SK-N-SH treated with all-trans-retinoic acid at 6 μM for 48 hours (cell line): Measurements from ENCODE around the gene DDX39A.
"Not testable (repeated sequence)": the region's sequence is repeated elsewhere in the genome, so short reads cannot be mapped to it uniquely, and the experiment has no call there.

Experiments
- ATAC-seq: fragments of 200-7000 bp; cut with Tn5 transposase; 3 replicates; pipeline ENCODE4 v1.9.1; 2020; ENCODE audit warnings: mild to moderate bottlenecking, moderate library complexity
- BACH2 ChIP-seq: fragments of 250-450 bp; sonication (Bioruptor Pico); IDR thresholded peaks from 2 replicates; pipeline ENCODE4 v1.9.0; 2021; ENCODE audit warnings: mild to moderate bottlenecking, borderline replicate concordance
- CSDC2 ChIP-seq: fragments of 250-450 bp; sonication (Bioruptor Pico); IDR thresholded peaks from 2 replicates; pipeline ENCODE4 v1.5.0; 2020; ENCODE audit warnings: mild to moderate bottlenecking, moderate library complexity
- ESRRG ChIP-seq: fragments of 250-450 bp; sonication (Bioruptor Pico); IDR thresholded peaks from 2 replicates; pipeline ENCODE4 v1.6.1; 2021; ENCODE audit warnings: mild to moderate bottlenecking
- GLIS3 ChIP-seq: fragments of 250-450 bp; sonication (Bioruptor Pico); IDR thresholded peaks from 2 replicates; pipeline ENCODE4 v1.5.0; 2020; ENCODE audit warnings: mild to moderate bottlenecking, moderate library complexity
- ISL1 ChIP-seq: fragments of 250-450 bp; sonication (Bioruptor Pico); IDR thresholded peaks from 2 replicates; pipeline ENCODE4 v2.1.2; 2022; ENCODE audit warnings: mild to moderate bottlenecking, moderate library complexity
- PPARA ChIP-seq: fragments of 250-450 bp; sonication (Bioruptor Pico); IDR thresholded peaks from 2 replicates; pipeline ENCODE4 v1.5.0; 2020; ENCODE audit warnings: mild to moderate bottlenecking, borderline replicate concordance
- RARB ChIP-seq: fragments of 250-450 bp; sonication (Bioruptor Pico); IDR thresholded peaks from 2 replicates; pipeline ENCODE4 v1.8.0; 2021; ENCODE audit warnings: mild to moderate bottlenecking, moderate library complexity
- SNAI2 ChIP-seq: fragments of 250-450 bp; sonication (Bioruptor Pico); IDR thresholded peaks from 2 replicates; pipeline ENCODE4 v1.5.0; 2020; ENCODE audit warnings: mild to moderate bottlenecking, moderate library complexity
- TCF4 ChIP-seq: fragments of 250-450 bp; sonication (Bioruptor Pico); IDR thresholded peaks from 2 replicates; pipeline ENCODE4 v1.8.0; 2021; ENCODE audit warnings: mild to moderate bottlenecking, moderate library complexity, borderline replicate concordance
- TOX ChIP-seq: fragments of 250-450 bp; sonication (Bioruptor Pico); IDR thresholded peaks from 2 replicates; pipeline ENCODE4 v1.8.0; 2021; ENCODE audit warnings: mild to moderate bottlenecking, moderate library complexity, borderline replicate concordance
- ZC3H10 ChIP-seq: fragments of 250-450 bp; sonication (Bioruptor Pico); IDR thresholded peaks from 2 replicates; pipeline ENCODE4 v1.5.1; 2021; ENCODE audit warnings: mild to moderate bottlenecking, moderate library complexity
- ZFP3 ChIP-seq: fragments of 250-450 bp; sonication (Bioruptor Pico); IDR thresholded peaks from 2 replicates; pipeline ENCODE4 v1.5.0; 2020; ENCODE audit warnings: mild to moderate bottlenecking, moderate library complexity
- ZFP30 ChIP-seq: fragments of 450-650 bp; formaldehyde crosslinking; IDR thresholded peaks from 2 replicates; pipeline ENCODE4 v1.5.0; 2022; ENCODE audit warnings: mild to moderate bottlenecking, moderate library complexity
- ZNF565 ChIP-seq: fragments of 450-650 bp; formaldehyde crosslinking; conservative IDR thresholded peaks from 2 replicates; pipeline ENCODE4 v1.5.0; 2020; ENCODE audit warnings: low read depth, mild to moderate bottlenecking, moderate library complexity
- ZNF70 ChIP-seq: fragments of 450-650 bp; formaldehyde crosslinking; IDR thresholded peaks from 2 replicates; pipeline ENCODE4 v1.5.0; 2020; ENCODE audit warnings: mild to moderate bottlenecking, moderate library complexity
- ZNF8 ChIP-seq: fragments of 450-650 bp; formaldehyde crosslinking; IDR thresholded peaks from 2 replicates; pipeline ENCODE4 v1.5.0; 2020; ENCODE audit warnings: mild to moderate bottlenecking, moderate library complexity
- TF ChIP-seq, protein P1 (sequence below): fragments of 250-450 bp; sonication (Bioruptor Pico); IDR thresholded peaks from 2 replicates; pipeline ENCODE4 v1.5.0; 2020; ENCODE audit warnings: mild to moderate bottlenecking, moderate library complexity
- TF ChIP-seq, protein P2 (sequence below): fragments of 250-450 bp; sonication (Bioruptor Pico); IDR thresholded peaks from 2 replicates; pipeline ENCODE4 v1.8.0; 2020; ENCODE audit warnings: mild to moderate bottlenecking, moderate library complexity, borderline replicate concordance
- TF ChIP-seq, protein P3 (sequence below): fragments of 250-450 bp; sonication (Bioruptor Pico); IDR thresholded peaks from 2 replicates; pipeline ENCODE4 v1.8.0; 2021; ENCODE audit warnings: low read depth, mild to moderate bottlenecking, moderate library complexity, borderline replicate concordance

DDX39A gene

DNA sequence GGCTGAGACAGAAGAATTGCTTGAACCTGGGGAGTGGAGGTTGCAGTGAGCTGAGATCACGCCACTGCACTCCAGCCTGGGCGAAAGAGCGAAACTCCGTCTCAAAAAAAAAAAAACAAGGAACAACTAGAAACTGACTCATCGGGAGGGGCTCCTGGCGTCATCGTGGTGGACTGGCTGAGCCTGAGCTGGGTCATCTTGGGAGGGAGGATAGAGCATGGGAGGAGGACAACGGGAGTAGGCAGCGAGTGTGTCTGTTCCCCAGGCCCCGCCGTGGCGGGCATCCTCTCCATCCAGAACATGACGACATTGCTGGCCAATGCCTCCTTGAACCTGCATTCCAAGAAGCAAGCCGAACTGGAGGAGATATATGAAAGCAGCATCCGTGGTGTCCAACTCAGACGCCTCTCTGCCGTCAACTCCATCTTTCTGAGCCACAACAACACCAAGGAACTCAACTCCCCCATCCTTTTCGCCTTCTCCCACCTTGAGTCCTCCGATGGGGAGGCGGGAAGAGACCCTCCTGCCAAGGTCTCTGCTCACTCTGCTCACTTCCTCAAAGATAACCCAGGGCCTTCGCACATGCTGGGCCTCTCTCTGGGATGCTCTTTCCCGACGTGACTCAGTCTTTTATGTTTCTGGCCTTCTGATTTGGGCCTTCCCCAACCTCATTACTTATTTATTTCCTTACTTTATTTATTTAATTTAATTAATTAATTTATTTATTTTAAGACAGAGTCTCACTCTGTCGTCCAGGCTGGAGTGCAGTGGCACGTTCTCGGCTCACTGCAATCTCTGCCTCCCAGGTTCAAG is 16.6 kb downstream of the DDX39A start (continued):
- TF ChIP-seq, protein P1, sequence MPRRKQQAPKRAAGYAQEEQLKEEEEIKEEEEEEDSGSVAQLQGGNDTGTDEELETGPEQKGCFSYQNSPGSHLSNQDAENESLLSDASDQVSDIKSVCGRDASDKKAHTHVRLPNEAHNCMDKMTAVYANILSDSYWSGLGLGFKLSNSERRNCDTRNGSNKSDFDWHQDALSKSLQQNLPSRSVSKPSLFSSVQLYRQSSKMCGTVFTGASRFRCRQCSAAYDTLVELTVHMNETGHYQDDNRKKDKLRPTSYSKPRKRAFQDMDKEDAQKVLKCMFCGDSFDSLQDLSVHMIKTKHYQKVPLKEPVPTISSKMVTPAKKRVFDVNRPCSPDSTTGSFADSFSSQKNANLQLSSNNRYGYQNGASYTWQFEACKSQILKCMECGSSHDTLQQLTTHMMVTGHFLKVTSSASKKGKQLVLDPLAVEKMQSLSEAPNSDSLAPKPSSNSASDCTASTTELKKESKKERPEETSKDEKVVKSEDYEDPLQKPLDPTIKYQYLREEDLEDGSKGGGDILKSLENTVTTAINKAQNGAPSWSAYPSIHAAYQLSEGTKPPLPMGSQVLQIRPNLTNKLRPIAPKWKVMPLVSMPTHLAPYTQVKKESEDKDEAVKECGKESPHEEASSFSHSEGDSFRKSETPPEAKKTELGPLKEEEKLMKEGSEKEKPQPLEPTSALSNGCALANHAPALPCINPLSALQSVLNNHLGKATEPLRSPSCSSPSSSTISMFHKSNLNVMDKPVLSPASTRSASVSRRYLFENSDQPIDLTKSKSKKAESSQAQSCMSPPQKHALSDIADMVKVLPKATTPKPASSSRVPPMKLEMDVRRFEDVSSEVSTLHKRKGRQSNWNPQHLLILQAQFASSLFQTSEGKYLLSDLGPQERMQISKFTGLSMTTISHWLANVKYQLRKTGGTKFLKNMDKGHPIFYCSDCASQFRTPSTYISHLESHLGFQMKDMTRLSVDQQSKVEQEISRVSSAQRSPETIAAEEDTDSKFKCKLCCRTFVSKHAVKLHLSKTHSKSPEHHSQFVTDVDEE, result no peak
- no peak for TF ChIP-seq TCF4
- TF ChIP-seq ISL1, result no peak

DNA sequence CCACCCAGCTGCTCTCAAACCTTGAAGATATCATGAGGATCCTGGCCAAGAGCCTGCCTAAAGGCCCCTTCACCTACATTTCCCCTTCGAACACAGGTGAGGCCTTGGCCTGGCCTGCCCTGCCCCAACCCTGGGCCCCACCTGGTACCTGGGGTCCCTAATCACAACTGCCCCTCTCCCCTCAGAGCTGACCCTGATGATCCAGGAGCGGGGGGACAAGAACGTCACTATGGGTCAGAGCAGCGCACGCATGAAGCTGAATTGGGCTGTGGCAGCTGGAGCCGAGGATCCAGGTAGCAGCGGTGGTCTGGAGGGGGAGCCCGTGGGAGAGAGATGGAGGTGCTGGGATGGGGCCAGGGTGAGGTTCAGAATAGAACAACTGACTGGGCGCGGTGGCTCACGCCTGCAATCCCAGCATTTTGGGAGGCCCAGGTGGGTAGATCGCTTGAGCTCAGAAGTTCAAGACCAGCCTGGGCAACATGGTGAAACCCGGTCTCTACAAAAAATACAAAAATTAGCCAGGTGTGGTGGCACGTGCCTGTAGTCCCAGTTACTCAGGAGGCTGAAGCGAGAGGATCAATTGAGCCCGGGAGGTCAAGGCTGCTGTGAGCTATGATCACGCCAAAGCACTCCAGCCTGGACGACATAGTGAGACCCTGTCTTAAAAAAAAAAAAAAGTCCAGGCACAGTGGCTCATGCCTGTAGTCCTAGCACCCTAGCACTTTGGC is 17.5 kb downstream of the DDX39A start:
- TF ChIP-seq ZC3H10 (CRISPR knock-in tag), result no peak
- no peak for TF ChIP-seq ZFP30
- TF ChIP-seq ZNF70 (CRISPR knock-in tag), result no peak
- no peak for TF ChIP-seq TOX (CRISPR knock-in tag)
- TF ChIP-seq CSDC2, result no peak
- TF ChIP-seq, protein P2, sequence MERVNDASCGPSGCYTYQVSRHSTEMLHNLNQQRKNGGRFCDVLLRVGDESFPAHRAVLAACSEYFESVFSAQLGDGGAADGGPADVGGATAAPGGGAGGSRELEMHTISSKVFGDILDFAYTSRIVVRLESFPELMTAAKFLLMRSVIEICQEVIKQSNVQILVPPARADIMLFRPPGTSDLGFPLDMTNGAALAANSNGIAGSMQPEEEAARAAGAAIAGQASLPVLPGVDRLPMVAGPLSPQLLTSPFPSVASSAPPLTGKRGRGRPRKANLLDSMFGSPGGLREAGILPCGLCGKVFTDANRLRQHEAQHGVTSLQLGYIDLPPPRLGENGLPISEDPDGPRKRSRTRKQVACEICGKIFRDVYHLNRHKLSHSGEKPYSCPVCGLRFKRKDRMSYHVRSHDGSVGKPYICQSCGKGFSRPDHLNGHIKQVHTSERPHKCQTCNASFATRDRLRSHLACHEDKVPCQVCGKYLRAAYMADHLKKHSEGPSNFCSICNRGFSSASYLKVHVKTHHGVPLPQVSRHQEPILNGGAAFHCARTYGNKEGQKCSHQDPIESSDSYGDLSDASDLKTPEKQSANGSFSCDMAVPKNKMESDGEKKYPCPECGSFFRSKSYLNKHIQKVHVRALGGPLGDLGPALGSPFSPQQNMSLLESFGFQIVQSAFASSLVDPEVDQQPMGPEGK, result no peak
- TF ChIP-seq ZFP3 (CRISPR knock-in tag), result no peak
- no peak for TF ChIP-seq ZNF565 (CRISPR knock-in tag)
- no peak for TF ChIP-seq RARB
- TF ChIP-seq, all 23 proteins: peak for 0
- ATAC-seq, result no peak

DNA sequence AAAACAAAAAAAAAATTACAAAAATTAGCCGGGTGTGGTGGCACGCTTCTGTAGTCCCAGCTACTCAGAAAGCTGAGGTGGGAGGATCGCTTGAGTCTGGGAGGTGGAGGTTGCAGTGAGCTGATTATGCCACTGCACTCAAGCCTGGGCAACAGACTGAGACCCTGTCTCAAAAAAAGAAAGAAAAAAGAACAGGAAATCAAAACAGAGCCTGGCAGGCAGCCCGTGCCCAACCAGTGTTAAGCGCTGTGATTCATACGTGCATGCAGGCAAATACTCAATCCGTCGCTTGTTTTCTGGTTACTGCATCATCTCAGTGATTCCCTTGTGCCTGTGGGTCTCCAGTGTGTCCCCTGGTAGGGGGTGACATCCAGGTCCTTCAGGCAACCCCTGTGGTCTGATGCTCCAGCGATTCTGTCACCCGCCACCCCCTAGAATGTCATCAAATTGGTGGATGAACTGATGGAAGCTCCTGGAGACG is 18.1 kb downstream of the DDX39A start:
- TF ChIP-seq, protein P2, result no peak
- TF ChIP-seq ZFP3 (CRISPR knock-in tag) (no peak), ESRRG (no peak), RARB (no peak), ISL1 (no peak), ZNF565 (CRISPR knock-in tag) (no peak), GLIS3 (CRISPR knock-in tag) (no peak), TCF4 (no peak), CSDC2 (no peak), ZNF70 (CRISPR knock-in tag) (no peak), ZFP30 (no peak), ZC3H10 (CRISPR knock-in tag) (no peak), BACH2 (CRISPR knock-in tag) (no peak), ZNF8 (CRISPR knock-in tag) (no peak), SNAI2 (CRISPR knock-in tag) (no peak), PPARA (no peak)
- TF ChIP-seq, protein P1, result no peak
- TF ChIP-seq, protein P3, sequence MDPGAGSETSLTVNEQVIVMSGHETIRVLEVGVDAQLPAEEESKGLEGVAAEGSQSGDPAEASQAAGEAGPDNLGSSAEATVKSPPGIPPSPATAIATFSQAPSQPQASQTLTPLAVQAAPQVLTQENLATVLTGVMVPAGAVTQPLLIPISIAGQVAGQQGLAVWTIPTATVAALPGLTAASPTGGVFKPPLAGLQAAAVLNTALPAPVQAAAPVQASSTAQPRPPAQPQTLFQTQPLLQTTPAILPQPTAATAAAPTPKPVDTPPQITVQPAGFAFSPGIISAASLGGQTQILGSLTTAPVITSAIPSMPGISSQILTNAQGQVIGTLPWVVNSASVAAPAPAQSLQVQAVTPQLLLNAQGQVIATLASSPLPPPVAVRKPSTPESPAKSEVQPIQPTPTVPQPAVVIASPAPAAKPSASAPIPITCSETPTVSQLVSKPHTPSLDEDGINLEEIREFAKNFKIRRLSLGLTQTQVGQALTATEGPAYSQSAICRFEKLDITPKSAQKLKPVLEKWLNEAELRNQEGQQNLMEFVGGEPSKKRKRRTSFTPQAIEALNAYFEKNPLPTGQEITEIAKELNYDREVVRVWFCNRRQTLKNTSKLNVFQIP (CRISPR knock-in tag), result no peak
- ATAC-seq, result no peak

DNA sequence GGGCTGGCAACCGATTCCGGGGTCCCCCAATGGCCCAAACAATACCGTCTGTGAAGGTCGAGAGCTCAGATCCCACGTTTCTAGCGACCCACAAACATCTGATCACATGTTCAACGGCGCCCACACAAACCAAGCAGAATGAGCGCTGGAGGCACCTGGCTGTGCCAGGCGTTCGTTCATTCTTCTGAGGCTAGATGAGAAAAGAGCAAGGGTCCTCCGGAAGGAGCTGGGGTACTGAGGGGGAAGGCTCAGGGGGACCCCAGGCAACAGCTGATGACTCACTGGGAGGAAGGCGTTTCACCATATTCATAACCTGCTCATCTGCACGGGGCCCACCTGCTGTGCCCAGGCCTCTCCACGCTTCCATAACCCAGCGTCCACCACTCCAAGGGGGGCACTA is 22.0 kb downstream of the DDX39A start:
- ATAC-seq, result not testable (repeated sequence)

DNA sequence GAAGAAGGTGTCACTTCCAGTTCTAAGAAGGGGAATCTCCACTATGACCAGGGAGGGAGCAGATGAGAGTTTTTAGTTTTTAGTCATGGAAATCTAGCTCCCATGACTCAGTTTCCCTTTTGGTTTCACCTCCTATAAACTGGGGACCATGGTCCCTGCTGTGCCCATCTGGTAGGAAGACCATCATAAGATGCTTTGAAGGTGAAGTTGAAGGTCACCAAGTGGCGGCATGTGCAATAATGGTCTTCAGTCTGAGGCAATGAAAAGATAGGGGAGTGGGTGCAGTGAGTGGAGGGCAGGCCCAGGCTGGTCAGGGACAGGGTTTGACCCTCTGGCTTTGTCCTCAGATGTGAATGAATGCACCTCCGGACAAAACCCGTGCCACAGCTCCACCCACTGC is 22.4 kb downstream of the DDX39A start:
- not testable (repeated sequence) for ATAC-seq
